Measurements from ENCODE around the gene PNKD. TPM values are rescaled to one million over a fixed set of nuclear protein-coding genes. Genes with fewer than 3 reads are reported as not detected.
"Not testable (repeated sequence)": the region's sequence is repeated elsewhere in the genome, so short reads cannot be mapped to it uniquely, and the experiment has no call there.

Gene PNKD
- total and polyA plus RNA-seq, 8 donors = 17.2 to 89.1 (median 23.0) TPM

DNA sequence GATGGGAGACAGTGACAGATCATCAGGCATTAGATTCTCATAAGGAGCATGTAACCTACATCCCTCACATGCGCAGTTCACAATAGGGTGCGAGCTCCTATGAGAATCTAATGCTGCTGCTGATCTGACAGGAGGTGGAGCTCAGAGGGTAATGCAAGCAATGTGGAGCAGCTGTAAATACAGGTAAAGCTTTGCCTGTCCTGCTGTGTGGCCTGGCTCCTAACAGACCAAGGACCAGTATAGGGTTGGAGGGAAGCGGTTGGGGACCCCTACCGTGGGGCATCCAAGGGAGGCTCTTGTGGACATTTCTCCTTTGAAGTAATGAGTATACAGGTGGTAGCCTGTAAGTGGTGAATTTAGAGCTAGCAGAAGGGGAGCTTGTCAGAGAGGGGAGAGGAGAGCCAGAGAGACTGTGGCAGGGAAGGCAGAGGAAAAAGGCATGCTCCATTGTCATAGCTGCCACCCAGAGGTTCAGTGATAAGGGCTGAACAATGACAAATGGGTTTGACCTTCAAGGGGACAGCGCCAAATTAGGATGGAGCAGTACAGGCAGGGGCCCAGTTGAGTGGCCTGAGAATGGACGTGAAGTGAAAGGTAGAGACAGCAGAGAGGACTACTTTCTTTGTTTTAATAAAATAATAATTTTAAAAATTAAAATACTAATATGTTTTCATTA is 37.2 kb downstream of the PNKD start:
- no peaks in the 10 kb centered on the region for H3K36me3 ChIP-seq

DNA sequence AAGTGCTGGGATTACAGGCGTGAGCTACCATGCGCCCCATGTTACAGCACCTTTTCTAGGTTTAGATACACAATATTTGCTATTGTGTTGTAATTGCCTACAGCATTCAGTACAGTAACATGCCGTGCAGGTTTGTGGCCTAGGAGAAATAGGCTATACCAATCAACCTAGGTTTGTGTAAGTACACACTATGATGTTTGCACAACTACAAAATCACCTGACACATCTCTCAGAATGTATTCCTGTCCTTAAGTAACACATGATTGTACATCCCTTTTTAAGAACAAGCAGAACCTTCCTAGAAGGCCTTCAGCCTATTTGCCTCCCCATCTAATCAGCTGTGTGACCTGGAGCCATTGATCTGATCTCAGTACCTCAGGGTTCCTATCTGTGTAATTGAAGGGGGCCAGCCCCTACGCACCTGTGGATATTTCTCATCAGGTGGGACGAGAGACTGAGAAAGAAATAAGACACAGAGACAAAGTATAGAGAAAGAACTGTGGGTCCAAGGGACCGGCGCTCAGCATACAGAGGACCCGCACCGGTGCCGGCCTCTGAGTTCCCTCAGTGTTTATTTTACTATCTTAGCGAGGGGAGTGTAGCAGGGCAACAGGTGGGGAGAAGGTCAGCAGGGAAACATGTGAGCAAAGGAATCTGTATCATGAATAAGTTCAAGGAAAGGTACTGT is 40.7 kb downstream of the PNKD start:
- DNase-seq (no peak), ATAC-seq (peak; percentile 27 to 69 (median 51)), FAIRE-seq (no peak)
- no peaks in the 10 kb centered on the region for H3K27me3 ChIP-seq
- 38 to 39% methylated on average over 11 of the region's 11 CpGs for WGBS, 2 donors
- H3K9me3 ChIP-seq = no peaks in the 10 kb centered on the region
- no peak overlapping the region for H3K4me3 ChIP-seq
- no peaks in the 10 kb centered on the region for H3K36me3 ChIP-seq
- H3K4me1 ChIP-seq = peaks cover 0 to 21% (median 0%) of the 10 kb centered on the region in 3 donors
- peak overlapping the region in 3 of 4 donors; percentile 18 to 20 (median 19) for H3K27ac ChIP-seq
- TF ChIP-seq CTCF (IDR thresholded peaks at IDR 0.05) = no peak
- intact Hi-C loops (cut with DNase I) = no loop called here

More for the DNA sequence above, 37.2 kb downstream of the PNKD start:
- 77 to 80% methylated on average over 6 of the region's 6 CpGs for WGBS, 2 donors
- no peak overlapping the region for H3K27ac ChIP-seq
- DNase-seq = no peak
- H3K4me3 ChIP-seq = no peak overlapping the region
- H3K4me1 ChIP-seq = peaks cover 0 to 13% (median 0%) of the 10 kb centered on the region in 3 donors
- FAIRE-seq = no peak
- intact Hi-C loops (cut with DNase I) = no loop called here
- no peak for TF ChIP-seq CTCF (IDR thresholded peaks at IDR 0.05)
- no peaks in the 10 kb centered on the region for H3K27me3 ChIP-seq
- ATAC-seq = no peak
- no peaks in the 10 kb centered on the region for H3K9me3 ChIP-seq

- FAIRE-seq; H3K9me3 ChIP-seq; H3K27me3 ChIP-seq; H3K4me3 ChIP-seq; intact Hi-C loops (cut with DNase I); H3K36me3 ChIP-seq; DNase-seq: not testable (repeated sequence)
- WGBS, 2 donors = 42 to 44% methylated on average over 10 to 11 of the region's 11 CpGs
- ATAC-seq = peak in 3 of 4 donors; percentile 10 to 25 (median 17)
- Histone ChIP-seq H3K27ac (peak overlapping the region in 2 of 4 donors; percentile 37 to 41), H3K4me1 (peaks cover 0 to 21% (median 0%) of the 10 kb centered on the region in 3 donors)
Measured at GRCh38 chr2:218311541-218312266, 41.4 kb downstream of the PNKD start.

DNA sequence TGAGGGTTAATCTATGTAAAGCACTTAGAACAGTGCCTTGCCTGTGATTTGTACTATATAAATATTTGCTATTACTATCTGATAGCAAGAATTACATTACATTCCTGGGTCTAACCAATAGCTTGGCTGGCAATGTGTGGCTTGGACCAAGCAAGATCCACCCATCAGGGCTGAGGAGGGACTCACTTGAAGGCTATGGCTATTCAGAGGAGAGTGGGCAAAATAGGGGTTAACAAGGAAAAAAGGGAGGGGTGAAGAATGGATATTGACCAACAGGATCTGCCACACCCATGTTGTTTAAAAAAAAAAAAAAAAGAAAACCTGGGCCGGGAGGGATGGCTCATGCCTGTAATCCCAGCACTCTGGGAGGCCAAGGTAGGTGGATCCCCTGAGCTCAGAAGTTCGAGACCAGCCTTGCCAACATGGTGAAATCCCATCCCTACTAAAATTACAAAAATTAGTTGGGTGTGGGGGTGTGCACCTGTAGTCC is 42.0 kb downstream of the PNKD start:
- 32 to 39% methylated on average over 2 of the region's 2 CpGs for WGBS, 2 donors
- Histone ChIP-seq H3K4me3 (no peak overlapping the region), H3K27me3 (no peaks in the 10 kb centered on the region), H3K36me3 (no peaks in the 10 kb centered on the region), H3K4me1 (peaks cover 0 to 21% (median 0%) of the 10 kb centered on the region in 3 donors), H3K9me3 (no peaks in the 10 kb centered on the region), H3K27ac (peak overlapping the region in 2 of 4 donors; percentile 37 to 41)
- ATAC-seq = peak; percentile 53 to 84 (median 75)
- DNase-seq = no peak
- TF ChIP-seq CTCF (IDR thresholded peaks at IDR 0.05) = no peak
- intact Hi-C loops (cut with DNase I) = no loop called here
- no peak for FAIRE-seq

DNA sequence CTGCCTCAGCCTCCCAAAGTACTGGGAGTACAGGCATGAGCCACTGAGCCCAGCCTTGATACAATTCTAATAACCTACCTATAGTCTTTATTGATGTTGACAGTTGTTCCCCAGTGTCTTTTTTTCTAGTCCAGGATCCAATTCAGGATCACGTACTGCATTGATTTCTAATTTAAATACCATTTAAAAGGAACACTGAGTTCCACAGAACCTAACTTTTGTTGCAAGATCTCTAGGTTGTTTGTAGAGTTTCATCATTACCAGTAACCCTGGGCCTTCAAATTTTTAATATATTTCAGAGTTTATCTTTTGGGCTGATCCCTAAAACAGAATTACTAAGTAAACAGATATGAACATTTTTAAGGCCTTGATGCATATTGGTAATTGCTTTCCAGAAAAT is 43.0 kb downstream of the PNKD start:
- FAIRE-seq (no peak), DNase-seq (no peak), ATAC-seq (no peak)
- intact Hi-C loops (cut with DNase I) = no loop called here
- H3K27ac ChIP-seq = peak overlapping the region in 2 of 4 donors; percentile 37 to 41
- 67 to 72% methylated on average over 1 of the region's 1 CpG for WGBS, 2 donors
- H3K4me3 ChIP-seq = no peak overlapping the region
- no peaks in the 10 kb centered on the region for H3K27me3 ChIP-seq
- H3K36me3 ChIP-seq = no peaks in the 10 kb centered on the region
- H3K9me3 ChIP-seq = no peaks in the 10 kb centered on the region
- peaks cover 0 to 21% (median 0%) of the 10 kb centered on the region in 3 donors for H3K4me1 ChIP-seq
- no peak for TF ChIP-seq CTCF (IDR thresholded peaks at IDR 0.05)

- DNase-seq; H3K27me3 ChIP-seq; ATAC-seq; FAIRE-seq; H3K4me3 ChIP-seq; H3K36me3 ChIP-seq; H3K9me3 ChIP-seq; H3K27ac ChIP-seq; intact Hi-C loops (cut with DNase I): not testable (repeated sequence)
- peaks cover 0 to 21% (median 0%) of the 10 kb centered on the region in 3 donors for H3K4me1 ChIP-seq
- 80 to 83% methylated on average over 4 of the region's 4 CpGs for WGBS, 2 donors
Measured at GRCh38 chr2:218314764-218315163, 44.4 kb downstream of the PNKD start.
